Mammary epithelial cell (primary cell): Measurements from ENCODE around the gene EXOSC3.
"Not testable (repeated sequence)": the region's sequence is repeated elsewhere in the genome, so short reads cannot be mapped to it uniquely, and the experiment has no call there.

ENCODE experiments used
- CTCF ChIP-seq, 2 donors: IDR thresholded peaks in 1 of 2; conservative IDR thresholded peaks in 1 of 2; 2 replicates each; pipeline ENCODE4 v1.5.1; 2011 to 2012; ENCODE audit warnings: inconsistent platforms in 2 of 2, low read length in 2 of 2, mild to moderate bottlenecking in 2 of 2, control low read depth in 1 of 2, low read depth in 1 of 2; ENCODE audit not compliant: insufficient read depth in 1 of 2; ENCODE audit errors: extremely low read depth in 1 of 2
- EZH2 ChIP-seq: IDR thresholded peaks from 2 replicates; pipeline ENCODE4 v1.6.1; 2012; ENCODE audit warnings: low read length, inconsistent platforms, borderline replicate concordance

- not testable (repeated sequence) for TF ChIP-seq CTCF (conservative IDR thresholded peaks at IDR 0.05 in 1 of 2, IDR thresholded peaks at IDR 0.05 in 1 of 2; ENCODE audit: extremely low read depth in 1 of 2, insufficient read depth in 1 of 2, low read depth in 1 of 2, low read length in 2 of 2); EZH2
Measured at GRCh38 chr9:37751704-37752103, 33.2 kb downstream of the EXOSC3 start.
